NCI-H526 treated with DMSO at 0.1 percent for 48 hours (cell line): ENCODE measurements around the gene KRT7.
"Not testable (repeated sequence)": the region's sequence is repeated elsewhere in the genome, so short reads cannot be mapped to it uniquely, and the experiment has no call there.

ENCODE experiments used
- DNase-seq: peaks from one replicate; lab custom pipeline; 2025; lab: John Stamatoyannopoulos, UW

Gene KRT7

DNA sequence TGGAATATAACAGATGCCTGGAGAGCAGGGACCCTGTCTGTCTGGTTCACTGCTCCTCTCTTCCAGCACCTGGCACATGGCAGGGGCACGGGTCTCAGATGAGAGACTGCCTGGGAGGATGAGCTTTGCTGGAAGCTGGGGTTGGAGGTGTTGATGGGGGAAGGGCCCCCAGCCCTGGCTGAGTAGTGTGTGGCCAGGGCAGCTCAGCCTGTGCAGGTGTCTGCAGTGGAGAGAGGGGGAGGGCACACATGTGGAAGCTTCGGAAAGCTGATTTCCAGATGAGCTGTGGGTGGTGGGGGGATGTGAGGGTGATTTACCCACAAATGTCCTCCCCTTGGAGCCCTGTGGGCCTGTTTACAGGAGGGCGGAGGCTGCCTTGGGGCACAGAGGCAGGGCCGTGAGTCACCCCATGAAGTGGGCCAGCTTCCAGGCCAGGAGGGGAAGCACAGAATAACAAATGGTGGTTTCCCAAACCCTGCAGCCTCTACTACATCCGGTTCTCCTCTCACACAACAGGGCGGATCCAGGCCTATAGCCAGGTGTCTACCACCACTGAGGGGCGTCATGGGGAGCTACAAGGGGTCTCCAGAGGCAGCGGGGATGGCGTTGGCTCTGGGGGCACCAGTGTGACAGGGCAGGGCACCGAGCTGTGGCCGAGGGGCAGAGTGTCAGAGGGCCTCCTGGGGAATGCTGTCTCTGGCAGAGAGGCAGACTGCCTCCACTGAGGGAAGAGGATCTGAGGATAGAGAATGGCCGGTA is 11.0 kb downstream of the KRT7 start:
- no peak for DNase-seq

DNA sequence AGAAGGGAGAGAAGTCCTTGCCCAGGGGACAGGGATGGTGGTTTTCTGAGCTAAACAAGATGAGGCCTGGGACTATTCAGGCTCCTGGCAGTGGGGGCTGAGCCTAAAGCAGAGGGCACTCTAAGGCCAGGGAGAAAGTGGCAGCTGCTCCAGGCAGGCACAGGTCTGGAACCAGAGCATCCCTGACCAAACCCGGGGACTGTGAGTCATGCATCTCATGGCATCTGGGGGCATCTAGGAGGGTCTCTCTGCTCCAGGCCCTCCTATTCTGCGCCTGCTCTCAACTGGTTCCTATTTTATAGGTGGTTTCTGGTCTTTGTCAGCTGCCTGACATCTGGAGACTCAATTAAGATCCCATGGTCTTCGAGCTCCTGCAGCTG is 11.6 kb downstream of the KRT7 start:
- DNase-seq, result no peak

DNA sequence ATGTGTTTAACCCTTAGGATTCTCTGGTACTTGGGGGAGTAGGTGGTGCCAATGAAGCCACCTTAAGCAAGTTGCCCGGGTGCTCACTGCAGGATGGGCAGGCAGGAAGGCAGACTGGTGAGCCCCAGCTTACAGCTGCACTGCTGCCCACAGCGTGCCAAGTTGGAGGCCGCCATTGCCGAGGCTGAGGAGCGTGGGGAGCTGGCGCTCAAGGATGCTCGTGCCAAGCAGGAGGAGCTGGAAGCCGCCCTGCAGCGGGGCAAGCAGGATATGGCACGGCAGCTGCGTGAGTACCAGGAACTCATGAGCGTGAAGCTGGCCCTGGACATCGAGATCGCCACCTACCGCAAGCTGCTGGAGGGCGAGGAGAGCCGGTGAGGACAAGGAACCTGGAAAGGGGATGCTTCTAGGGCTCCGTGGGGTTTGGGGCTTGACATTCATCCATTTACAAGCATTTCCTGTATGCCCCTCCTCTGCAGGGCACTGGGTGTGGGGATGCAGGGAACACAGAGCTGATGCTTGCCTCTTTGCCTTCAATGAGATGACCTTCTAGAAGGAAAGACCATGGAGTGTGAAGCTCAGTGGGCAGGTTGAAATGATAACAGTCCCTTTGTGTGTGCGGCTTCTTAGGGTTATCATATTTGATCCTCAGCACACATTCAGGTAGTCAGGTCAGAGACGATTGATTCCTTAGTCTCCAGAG is 12.4 kb downstream of the KRT7 start:
- DNase-seq, result no peak

DNA sequence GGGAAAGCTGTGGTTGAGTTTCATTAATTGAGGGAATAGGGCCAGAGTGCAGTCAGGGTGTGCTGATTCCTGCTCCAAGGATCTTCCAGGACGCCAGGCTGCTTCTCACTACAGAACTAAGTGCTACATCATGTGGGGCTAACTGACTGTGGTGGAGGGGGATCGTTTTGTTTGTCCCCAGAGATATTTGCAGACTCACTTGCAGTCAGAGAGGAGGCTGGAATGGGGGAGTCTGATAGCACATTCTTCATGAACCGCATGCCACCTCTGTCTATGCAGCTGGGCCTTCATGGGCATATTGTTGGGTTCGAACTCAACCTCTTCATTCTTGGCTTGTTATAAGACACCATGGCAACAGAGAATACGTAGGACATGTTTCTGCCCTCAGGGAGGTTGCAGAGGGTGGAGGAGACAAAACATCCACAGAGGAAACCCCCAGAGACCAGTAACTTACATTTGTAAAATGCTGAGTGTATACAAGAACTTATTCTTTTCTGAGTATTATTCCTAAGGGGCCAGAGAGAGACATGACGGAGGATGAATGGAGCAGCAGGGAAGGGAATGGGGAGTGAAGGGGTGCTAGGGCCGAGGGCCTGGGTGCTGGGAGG is 13.0 kb downstream of the KRT7 start:
- no peak for DNase-seq

DNA sequence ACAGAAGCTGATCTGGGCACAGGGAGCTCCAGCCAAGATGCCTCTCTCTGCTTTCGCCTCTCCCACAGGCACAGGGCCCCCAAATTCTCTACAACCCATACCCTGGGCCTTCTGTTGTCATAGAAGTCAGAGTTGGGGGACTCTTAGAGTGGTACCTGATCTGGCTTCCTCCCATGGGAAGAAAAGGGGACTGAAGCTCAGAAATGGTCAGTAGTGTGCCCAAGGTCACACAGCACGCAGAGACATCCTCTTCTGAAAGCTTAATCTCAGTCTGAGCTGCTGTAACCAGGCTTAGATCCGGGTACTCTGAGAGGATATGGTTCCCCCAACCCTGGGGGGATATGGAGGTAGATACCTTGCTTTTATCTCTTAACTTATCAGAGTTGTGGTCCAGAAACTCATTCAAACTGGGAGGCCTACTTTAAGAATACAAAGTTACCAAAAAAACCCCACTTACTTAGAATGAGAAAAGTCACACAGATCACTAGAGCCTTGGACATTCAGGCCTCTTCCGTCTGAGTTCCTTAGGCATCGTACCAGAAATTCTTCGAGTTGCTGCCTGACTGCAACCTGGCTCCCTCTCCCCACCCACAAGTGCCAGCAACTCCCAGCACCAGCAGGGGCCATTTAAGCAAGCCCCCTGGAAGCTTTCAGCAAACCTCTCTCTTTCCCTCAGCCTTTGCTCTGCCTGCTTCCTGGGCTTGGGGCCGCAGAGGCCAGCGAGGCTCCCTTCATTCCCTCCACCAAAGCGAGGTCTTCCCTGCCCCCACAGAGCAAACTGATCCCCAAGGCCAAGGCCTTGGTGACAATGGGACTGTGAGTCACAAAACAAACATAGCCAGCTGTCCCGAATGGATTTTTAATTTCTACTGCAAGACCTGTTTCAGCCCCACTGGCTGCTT is 13.9 kb downstream of the KRT7 start:
- no peak for DNase-seq

DNA sequence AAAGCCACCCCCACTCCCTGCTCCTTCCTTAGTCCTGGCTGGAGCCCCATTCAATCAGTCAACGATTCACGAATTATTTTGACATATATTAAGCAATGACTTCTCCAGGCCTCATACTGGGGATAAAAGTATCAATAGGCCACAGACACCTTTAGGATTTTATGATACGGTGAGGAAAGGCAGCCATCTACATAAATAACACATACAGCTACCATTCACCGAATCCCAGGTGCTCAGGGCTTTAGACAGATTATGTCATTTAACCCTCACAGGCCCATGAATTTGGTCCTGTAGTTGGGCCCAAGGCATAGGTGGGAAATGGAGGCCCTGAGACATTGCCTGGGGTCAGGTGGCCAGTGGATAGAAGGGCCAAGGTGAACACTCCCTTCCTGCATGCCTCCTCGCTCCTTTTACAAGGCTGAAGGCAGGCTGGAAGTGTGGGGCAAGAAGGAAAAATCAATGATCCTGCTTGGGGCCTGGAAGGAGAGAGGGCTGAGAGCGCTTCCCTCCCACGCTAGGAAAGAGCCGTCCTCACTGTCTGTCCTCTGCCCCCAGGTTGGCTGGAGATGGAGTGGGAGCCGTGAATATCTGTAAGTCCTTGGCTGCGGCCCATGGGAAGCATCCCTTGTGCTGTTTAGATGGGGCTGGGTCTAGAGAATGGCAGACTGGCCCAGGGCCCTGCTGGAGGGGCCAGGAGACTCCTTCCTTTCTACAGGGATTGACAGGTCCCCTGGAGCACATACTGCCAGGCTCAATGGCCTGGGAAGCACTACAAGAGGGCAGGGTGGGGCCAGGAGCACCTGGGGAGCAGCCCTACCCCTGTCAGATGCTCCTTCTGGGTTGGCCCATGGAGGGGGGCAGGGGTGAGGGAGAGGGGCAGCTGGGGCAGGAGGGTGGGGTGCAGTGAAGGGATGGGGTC is 14.8 kb downstream of the KRT7 start:
- no peak for DNase-seq

DNA sequence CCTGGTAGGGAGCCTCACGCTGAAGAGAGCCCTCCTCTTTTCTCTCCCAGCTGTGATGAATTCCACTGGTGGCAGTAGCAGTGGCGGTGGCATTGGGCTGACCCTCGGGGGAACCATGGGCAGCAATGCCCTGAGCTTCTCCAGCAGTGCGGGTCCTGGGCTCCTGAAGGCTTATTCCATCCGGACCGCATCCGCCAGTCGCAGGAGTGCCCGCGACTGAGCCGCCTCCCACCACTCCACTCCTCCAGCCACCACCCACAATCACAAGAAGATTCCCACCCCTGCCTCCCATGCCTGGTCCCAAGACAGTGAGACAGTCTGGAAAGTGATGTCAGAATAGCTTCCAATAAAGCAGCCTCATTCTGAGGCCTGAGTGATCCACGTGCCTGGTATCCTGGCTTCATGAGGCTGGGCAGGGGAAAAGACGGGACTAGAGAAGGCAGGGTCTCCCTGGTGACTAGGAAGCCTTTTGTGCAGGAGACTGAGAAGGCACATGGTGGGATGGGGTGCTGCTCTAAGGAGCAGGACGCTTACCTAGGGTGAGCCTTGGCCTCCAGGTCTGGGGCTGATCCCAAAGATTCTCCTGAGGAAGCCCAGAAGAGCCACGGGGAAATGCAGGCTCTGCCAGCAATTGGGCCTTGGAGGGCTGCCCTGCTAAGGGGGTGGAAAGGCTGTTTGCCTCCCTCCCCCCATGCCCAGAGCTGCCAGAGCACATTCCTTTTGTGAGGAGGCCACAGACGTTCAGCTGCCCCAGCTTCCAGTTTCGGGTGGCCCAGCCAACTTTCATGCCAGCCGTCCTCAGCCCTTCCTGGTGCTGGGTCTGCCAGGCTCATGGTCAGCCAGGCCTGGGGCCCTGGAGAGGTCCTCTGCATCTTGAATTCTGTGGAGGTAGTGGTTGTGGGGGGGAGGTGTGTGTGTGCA is 15.8 kb downstream of the KRT7 start:
- DNase-seq, result no peak

DNA sequence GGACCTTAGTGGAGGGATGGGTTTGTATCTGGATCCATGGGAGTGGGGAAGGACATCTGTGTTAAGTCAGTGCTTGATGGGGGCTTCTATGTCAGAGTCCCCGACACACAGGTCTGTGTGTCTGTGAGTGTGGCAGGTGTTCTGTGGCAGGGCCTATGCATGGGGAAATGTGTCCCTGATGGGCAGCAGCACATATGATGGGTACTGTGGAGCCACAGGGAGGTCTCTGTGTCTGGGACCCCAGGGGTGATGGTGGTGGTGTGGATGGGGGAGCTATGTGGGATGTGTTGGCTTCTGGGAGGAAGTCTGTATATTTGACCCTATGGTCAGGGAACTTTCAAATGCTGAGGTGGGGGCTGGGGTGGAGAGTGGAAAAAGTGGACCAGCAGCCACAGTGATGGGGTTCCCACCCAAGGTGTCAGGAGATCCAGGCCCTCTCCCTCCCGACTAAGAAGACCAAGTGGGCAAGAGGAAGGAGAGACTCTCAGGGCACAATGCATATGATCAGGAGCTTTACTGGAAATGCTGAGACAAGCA is 16.5 kb downstream of the KRT7 start:
- no peak for DNase-seq

DNA sequence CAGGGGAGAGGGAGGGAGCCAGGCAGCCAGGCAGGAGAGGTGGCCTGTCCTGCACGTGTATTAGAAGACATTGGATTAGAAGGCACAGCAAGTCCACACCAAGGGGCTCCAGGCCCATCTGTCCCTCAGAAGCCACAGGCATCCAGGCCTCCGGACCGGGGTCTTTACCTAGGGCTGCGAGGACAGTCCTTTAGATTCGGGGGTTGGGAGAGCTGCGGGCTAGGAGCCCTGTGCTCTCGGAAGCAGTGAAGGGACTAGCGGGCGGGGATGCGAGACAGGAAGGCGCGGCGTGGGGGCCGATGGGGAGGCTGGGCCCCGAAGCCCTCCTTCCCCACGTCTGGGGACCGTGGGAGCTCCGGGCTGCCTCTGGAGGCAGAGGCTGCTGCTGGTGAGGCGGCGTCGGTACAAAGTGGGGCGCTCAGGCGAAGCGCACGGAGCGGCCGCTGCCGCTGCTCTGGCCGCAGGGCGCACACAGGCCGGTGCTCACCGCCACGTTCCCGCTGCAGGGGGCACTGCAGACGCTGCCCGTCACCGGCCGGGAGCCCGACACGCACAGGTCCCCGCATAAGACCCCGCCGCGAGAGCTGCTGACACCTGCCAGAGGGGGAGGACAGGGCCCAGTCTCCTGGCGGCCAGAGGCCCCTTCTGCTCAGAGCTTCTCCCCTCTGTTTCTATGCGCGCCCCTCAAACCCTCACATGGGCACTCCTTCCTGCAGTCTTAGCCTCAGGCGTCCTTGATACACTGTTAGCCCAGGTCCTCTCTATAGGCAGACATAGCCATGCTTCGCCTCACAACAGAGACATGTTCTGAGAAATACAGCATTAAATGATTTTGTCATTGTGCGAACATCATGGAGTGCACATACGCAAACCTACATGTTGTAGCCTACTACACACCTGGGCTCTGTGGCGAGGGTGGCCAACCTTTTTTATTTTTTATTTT is 17.3 kb downstream of the KRT7 start:
- no peak for DNase-seq

DNA sequence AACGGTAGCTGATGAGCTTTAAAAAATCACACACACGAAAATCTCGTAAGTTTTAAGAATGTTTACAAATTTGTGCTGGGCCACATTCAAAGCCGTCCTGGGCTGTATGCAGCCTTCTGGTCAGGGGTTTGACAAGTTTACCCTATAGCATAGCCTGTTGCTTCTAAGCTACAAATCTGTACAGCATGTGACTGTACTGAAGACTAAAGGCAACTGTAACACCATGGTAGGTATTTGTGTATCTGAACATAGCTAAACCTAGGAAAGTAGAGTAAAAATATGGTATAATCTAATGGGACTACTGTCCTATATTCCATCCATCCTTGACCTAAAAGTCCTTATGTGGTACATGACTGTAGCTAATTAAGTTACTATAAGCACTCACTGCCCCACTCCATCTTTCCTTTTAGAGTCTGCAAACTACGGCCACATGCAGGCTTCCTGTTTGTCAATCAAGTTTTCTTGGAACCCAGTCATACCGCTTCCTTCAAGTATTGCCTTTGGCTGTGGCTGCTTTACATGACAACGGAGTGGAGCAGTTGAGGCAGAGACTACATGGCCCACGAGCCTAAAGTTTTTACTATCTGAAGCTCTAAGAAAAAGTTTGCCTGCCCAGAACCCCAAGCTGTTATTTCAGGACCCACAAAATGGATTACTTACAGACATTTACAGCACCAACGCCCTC is 18.5 kb downstream of the KRT7 start:
- no peak for DNase-seq

DNA sequence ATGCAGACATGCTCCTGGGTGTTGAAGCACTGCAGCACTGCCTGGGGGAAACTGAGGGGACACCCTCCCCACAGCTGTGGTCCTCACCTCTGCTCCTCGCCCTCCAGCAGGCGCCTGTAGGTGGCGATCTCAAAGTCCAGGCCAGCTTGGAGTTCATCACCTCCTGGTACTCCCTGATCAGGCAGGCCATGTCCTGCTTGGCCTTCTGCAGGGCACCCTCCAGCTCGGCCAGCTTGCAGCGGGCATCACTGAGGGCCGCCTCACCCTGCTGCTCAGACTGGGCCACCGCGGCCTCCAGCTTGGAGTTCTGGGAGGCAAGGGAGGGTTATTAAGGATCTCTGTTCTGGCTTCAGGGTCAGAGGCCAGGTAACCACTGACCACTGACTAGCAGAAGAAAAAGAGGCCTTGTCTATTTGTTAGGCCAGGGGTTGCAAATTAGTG is 19.2 kb downstream of the KRT7 start:
- DNase-seq, result not testable (repeated sequence)

DNA sequence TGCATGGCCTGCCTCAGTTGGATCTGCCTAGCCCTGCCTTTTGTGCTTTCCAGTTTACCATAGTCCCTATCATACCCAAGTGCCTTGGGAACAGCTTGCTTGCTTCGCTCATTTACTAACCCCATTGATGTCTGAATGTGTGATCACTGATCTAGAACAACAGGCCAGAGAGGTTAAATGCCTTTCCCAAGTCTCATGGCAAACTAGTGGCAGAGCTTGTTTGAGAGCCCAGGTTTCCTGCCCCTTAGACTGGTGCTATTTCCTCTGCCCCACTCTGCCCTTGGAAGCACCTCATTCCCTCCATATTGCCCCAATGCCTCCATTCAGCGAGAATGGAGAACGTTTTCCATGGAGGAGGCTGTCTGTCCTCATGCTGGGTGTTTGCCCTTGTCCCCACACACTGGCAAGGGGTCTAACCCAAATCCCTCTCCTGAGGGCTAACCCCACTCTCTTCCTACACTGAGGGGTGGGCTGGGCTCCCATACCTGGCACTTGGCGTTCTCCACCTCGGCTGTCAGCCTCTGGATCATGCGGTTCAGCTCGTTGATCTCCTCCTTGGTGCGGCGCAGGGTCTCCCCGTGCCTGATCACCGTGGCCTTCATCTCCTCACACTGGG is 19.8 kb downstream of the KRT7 start:
- DNase-seq, result no peak

DNA sequence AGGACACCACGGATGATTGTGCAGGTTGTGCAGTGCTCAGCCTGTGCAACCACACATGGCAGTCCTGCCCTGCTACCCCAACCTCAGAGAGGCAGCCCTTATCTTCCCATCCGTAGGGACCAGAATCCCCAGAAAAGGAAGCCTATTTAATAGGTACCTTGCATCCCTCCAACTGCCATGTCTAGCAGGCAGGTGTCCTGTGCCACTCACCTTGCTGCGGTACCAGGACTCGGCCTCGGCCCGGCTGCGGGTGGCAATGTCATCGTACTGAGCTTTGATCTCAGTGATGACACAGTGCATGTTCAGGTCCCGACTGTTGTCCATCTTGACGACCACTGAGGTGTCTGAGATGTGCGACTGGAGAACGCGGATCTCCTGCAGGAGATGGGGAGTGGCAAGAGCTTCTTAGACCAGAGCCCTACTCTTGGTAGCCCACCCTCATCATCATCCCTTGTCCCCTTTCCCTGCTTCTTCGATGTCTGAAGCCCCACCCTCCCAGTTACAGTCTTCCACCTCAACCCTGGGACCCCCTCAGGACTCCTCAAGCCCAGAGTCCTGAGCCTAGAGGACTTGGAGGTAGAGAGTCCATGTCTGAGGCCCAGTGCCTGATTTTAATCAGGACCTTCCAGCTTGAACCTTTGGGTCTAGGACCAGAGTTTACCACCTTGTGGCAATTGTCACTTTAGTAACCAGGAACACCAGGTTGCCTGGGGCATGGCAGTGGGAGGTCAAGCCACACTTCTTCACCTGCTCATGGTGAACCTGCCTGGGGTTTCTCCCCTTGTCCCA is 20.5 kb downstream of the KRT7 start:
- no peak for DNase-seq

DNA sequence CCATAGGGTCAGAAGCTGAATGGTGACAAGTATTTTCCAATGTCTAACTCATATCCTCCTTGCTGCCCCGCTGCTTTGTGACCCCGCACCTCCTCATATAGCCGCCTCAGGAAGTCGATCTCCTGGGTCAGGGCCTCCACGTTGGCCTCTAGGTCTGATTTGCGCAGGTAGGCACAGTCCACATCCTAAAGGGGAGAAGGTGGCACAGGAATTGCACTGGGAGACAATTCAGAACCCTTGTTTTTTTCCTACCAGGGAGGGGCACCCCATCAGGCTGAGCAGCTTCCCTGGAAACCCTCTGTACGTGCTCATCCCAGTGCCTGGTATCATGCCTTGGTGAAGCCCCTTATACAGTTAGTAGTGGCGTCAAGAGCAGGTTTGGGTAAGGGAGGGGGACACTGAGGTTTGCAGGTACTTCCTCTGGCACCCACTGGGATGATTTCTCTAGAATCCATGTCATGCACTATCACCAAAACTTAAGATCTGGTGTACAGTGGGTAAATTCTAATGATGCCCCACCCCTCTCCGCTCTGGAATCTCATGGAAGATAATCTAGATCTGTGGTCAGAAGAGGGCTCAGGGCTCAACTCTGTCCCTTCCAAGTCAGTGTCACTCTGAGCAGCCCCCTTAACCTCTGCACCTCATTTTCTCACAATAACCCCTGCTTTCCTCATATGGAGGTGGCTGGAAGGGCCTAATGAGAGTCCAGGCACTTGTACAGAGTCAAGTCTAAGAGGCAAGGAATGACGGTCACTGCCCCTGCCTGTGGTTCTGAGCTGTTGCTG is 21.3 kb downstream of the KRT7 start:
- DNase-seq, result no peak

DNA sequence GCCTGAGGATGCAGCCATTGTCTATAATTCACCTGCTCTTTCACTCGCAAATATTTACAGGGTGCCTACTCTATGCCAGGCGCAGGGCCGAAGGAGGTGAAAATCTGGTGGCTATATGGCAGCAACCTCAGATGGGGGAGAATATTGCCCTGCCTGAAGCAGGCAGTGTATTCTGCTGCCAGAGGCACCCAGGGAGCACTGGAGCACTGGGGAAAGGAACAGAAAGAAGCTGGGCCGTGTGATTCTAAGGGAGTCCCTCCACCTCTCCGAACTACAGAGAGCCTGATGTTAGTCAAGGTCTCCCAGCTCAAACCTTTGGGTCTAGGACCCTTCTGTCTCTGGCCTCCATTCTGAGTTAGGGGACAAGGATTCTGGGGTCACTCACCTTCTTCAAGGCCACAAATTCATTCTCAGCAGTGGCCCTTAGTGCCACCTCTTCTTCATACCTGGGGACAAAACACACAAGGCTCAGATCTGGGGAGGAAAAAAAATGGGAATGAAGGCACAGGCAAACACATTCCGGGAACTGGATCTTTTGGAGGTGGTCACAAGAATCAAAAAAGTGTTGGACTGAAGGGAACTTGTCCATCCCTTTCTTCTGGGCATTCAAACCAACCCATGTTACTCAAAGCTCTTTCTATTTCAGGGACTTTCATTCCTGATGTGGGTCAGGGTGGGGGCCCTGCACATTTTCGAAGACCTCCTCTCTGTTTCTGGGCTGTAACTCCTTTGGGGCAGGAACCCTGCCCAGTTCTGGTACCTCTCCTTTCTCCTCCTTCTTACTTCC is 22.1 kb downstream of the KRT7 start:
- no peak for DNase-seq
